Renal cortical epithelial cell (primary cell): Measurements from ENCODE around the gene KIF14. TPM values are rescaled to one million over a fixed set of nuclear protein-coding genes. Genes with fewer than 3 reads are reported as not detected.

Experiments
- DNase-seq: peaks from one replicate; pipeline ENCODE4 v3.0.0-alpha.2; 2011; ENCODE audit warnings: low read depth
- total RNA-seq: library from RNA; depleted of rRNA; stranded (reverse); fragments of >200 nt; gene quantifications from 2 replicates; pipeline ENCODE4 v1.2.3, GENCODE V29; 2014

KIF14 gene, protein sequence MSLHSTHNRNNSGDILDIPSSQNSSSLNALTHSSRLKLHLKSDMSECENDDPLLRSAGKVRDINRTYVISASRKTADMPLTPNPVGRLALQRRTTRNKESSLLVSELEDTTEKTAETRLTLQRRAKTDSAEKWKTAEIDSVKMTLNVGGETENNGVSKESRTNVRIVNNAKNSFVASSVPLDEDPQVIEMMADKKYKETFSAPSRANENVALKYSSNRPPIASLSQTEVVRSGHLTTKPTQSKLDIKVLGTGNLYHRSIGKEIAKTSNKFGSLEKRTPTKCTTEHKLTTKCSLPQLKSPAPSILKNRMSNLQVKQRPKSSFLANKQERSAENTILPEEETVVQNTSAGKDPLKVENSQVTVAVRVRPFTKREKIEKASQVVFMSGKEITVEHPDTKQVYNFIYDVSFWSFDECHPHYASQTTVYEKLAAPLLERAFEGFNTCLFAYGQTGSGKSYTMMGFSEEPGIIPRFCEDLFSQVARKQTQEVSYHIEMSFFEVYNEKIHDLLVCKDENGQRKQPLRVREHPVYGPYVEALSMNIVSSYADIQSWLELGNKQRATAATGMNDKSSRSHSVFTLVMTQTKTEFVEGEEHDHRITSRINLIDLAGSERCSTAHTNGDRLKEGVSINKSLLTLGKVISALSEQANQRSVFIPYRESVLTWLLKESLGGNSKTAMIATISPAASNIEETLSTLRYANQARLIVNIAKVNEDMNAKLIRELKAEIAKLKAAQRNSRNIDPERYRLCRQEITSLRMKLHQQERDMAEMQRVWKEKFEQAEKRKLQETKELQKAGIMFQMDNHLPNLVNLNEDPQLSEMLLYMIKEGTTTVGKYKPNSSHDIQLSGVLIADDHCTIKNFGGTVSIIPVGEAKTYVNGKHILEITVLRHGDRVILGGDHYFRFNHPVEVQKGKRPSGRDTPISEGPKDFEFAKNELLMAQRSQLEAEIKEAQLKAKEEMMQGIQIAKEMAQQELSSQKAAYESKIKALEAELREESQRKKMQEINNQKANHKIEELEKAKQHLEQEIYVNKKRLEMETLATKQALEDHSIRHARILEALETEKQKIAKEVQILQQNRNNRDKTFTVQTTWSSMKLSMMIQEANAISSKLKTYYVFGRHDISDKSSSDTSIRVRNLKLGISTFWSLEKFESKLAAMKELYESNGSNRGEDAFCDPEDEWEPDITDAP (N-terminal part only)
- total RNA-seq, result 0.40 and 5.6 TPM in 2 replicates

DNA sequence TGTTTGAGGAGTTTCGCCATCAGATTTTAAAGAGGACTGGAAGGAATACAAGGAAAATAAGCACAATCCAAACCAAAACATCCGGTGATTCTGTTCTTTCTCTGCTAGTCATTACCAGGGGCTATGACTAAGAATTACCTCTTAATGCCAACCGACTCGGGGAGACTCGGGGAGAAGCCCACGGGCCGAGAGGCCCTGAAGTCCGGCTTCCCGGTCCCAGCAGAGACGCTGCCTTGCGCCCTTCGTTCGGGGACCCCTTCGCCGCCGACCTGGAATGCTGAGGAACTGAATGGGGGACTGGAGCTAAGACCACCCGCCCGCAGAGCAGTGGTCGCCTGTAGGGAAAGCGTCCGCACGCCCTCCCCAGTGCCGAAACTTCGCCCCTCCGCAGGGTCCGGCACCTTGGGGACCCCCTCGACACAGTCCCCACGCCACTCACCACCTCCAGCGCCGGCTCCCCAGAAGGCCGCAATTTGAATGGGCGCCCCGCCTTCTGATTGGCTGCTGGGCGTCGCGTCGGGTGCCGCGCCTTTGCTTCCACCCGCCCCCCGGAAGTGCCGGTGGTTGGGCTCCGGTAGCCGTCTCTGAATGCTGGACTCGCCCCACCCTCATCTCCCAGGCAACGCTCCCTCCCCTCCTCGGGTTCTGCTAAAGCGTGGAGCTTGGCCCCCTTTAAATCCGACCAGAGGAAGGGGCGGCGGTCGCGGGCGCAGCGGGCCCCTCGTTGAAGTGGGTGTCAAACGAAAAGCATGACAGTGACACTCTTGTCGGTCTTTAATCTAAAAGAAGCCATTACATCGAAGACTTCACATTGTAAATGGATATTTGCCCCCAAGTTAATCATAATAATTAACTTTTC, at the start of gene KIF14:
KIF14 (minus strand) TSS at position 479 of the 859 bp plus-strand sequence. CDS start 2,028 bp downstream, outside the sequence.
- DNase-seq, result peak; percentile 78

DNA sequence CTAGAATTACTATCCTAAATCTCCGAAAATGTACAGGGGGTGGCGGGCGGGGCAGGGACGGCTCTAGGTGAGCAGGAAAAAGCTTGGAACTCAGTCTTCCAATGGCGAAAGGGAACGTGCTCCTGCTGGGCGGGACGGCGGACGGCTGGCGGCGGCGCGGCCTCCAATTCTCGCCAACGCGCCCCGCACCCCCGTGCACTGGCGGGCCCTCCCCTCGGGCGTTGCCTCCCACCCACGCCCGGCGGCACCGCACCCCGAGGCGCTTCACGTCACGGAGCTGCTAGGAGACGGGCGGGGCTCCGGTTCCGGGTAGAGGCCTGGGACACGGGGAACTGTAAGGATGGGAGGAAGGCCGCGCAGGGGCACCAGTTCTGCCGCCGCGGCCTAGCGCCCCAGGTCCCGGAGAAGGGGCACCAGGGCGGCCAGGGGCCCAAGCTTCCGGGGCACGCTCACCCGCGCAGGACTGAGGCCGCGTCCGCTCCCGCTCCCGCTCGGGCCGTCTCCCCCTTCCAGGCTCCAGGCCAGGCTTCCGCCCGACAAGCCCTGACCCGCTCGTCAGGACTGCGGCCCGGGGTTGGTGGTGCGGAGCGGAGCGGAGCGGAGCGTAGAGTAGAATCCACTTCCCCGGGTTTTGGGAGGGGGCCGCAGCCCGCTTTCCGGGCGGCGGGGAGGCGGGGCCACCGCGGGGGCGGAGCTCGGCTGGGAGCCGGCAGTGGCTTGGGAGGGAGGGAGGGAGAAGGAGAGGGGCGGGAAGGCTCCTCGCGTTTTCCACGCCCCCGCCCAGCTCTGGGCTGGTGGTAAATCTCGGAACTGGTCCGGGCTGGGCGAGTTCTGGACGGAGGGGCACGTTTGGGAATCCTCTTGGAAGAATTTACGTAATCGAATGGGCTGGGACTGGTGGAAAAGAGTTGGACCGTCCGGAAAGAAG, 49.0 kb upstream of the KIF14 start, which contains the start of gene DDX59:
DDX59 (minus strand) TSS at position 594 of the 928 bp plus-strand sequence. CDS start 3,167 bp downstream, outside the sequence.
- peak; percentile 92 for DNase-seq

DNA sequence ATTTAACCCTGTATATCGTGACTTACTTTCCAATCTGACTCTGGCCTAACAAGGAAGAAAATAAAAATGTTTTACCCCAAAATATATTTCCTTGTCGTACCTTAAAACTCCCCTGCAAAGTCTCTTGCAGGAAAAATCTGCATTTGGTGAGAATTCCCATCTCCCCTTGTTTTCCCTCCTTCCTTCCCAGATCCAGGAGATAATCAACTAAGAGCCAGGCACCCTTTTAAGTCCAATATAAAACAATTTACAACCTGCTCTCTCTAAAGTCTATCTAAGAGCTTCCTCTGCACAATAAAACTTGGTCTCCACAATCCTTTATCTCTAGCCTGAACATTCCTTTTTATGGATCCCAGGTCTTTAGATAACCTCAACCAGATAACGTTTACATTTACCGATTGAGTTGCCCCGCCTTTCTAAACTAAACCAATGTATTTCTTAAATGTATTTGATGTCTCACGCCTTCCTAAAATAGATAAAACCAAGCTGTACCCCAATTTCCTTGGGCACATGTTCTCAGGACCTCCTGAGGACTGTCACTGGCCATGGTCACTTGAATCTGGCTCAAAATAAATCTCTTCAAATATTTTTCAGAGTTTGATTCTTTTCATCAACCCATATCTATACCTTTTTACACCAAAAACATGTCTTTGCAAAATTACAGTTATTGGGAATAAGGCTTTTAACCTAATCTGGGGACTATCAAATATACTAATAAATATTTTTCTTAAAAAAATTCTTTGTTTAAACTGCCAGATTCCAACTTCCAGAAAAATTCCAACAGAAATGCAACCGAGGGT, 48.2 kb upstream of the KIF14 start:
- no peak for DNase-seq

- DNase-seq, result no peak
These were observed 45.8 kb upstream of the KIF14 start for GRCh38 chr1:200666309-200666708.

- DNase-seq, result no peak
These were observed 45.3 kb upstream of the KIF14 start for GRCh38 chr1:200665861-200666260.

DNA sequence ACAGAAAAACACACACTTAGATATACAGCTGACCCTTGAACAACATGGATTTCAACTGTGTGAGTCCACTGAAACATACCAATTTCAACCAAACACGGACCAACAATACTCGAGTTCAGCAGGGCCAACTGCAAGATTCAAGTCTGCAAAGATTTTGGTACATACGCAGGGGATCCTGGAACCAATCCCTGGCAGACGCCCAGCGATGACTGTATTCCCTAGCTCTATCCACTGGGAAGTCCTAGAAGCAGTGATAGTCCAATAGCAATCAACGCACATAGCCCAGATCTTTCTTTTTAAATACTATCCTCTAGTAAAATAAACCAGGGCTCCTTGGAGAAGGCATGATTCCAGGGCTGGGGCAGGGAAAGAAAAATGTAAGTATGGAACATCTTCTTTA, 40.2 kb upstream of the KIF14 start:
- DNase-seq, result no peak

GRCh38 chr1:200659269-200659668, 38.7 kb upstream of the KIF14 start:
- peak; percentile 79 for DNase-seq

- no peak for DNase-seq
These were observed 37.7 kb upstream of the KIF14 start for GRCh38 chr1:200658037-200658818.

- no peak for DNase-seq
These were observed 34.1 kb upstream of the KIF14 start for GRCh38 chr1:200654660-200655059.

GRCh38 chr1:200653022-200653462, 32.5 kb upstream of the KIF14 start:
- no peak for DNase-seq

DNA sequence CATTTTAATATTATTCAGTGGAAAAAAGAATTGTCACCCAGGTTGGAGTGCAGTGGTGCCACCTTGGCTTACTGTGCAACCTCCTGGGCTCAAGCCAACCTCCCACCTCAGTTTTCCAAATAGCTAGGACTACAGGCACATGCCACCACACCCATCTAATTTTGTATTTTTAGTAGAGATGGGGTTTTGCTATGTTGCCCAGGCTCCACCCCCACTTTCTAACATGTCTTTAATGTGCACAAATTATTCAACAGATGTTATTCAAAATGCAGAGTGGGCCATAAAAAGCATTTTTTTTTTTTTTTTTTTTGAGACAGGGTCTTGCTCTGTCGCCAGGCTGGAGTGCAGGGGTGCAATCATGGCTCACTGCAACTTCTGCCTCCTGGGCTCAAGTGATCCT, 31.8 kb upstream of the KIF14 start:
- DNase-seq, result no peak

DNA sequence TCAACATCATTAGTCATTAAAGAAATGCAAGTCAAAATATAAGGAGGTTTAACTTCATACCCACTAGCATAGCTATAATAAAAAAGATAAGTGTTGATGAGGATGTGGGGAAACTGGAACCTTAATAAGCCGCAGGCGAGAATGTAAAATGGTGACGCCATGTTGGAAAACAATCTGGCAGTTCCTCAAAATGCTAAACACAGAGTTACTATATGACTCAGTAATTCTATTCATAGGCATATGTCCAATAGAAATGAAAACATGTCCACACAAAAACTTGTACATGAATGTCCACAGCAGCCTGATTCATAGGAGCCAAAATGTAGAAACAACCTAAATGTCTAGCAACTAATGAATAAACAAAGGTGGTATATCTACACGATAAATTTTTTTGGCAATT, 26.0 kb upstream of the KIF14 start:
- DNase-seq, result no peak

DNA sequence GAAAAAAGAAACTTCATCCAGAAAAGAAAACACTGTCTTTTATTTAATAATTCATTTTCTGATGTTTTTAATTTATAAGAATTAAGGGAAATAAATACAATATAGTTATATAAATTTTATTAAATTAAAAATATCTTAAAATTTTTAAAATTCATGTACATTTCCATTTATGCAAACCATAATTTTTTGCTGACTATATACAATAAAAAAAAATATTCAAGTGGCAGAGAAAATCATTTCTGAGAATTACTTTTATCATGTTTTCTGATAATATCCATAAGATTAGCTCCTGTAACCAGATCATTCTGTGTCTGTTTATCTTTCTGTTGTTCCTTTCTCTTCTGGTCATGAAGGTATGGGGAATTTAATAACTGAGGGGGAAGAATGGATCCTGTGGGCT, 23.5 kb upstream of the KIF14 start:
- DNase-seq, result no peak

- no peak for DNase-seq
These were observed 21.9 kb upstream of the KIF14 start for GRCh38 chr1:200642481-200642880.

DNA sequence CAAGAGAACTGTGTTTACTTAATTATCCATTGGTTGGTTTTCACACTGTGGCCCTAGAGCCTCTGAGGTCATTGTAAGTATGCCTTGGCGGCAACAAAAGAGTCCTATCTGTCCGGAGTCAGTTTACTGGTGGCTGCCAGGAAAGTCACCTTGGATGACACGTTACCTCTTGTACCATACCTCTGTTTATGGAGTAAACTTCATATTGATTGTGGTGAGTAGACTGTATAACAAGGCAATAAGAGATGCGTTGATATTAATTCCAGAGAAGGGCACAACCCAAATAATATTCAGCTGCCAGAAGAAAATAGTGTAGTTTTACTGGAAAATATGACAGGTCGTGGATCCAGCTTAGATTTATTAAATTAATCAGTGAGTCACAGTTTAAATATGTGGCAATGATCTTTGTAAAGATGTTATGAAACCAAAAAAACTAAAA, 20.4 kb upstream of the KIF14 start:
- DNase-seq, result no peak

DNA sequence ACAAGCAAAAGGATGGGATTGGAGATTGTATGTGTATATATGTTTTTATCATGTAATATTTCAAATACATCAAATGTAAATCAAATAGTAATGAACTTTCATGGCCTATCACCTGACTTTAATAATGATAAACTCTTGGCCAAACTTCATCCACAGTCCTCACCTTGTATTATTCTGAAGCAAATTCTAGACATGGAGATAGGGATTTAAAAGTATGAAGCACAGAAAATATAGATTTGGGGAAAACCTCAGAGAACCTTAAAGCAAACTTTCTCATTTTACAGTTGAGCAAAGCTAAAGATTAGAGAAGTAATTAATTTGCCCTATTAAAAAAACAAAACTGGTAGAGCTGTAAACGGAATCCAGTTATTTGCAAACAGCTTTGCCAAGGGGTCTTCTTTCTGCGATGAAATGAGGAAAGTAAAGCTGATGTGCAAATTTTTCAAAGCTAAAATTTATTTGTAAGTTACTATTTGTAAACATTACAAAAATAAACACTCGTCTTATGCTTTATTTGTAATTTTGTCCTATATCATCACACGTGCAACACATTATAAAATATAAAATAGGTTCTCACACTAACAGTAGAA, 19.9 kb upstream of the KIF14 start:
- no peak for DNase-seq

DNA sequence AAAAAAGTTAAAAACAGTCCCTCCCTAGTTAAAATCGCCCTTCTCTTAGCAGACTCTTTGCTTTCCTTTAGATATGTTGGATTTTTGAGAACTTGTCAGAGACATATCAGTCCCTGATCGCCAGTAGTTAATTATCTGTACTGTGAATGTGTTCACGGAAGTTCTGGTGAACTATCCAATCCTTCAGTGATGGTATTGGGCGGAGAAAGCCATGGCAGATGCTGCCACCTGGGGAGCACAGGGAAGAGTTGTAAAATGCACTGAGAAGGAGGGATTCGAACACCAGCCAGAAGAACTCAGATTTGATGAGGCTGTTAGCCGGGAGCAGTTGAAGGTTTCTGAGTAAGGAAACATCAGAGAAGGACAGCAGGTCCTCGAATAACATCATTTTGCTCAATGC, 17.5 kb upstream of the KIF14 start:
- DNase-seq, result no peak

DNA sequence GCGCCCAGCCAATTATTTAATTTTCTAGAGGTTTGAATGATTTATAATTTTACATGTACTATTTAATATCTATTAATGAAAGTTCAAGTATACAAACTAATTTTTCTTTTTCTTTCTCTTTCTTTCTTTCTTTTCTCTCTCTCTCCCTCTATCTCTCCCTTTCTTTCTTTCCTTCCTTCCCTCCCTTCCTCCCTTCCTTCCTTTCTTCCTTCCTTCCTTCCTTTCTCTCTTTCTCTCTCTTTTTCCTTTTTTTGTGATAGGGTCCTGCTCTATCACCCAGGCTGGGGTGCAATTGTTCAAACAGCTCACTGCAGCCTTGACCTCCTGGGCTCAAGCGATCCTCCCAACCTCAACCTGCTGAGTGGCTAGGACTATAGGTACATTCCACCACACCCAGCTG, 16.1 kb upstream of the KIF14 start:
- DNase-seq, result no peak
